ENCODE data around the gene HEATR1.

Gene HEATR1

GRCh38 chr1:236568285-236568894 is 35.9 kb downstream of the HEATR1 start:
- no peak for TF ChIP-seq ZNF274 (IDR thresholded peaks at IDR 0.05; ENCODE audit: low read depth, low read length)
- H3K4me3 ChIP-seq (ENCODE audit: low read length), result no peak overlapping the region

- no peak for TF ChIP-seq ZNF274 (IDR thresholded peaks at IDR 0.05; ENCODE audit: low read depth, low read length)
- H3K4me3 ChIP-seq (ENCODE audit: low read length), result no peak overlapping the region
These were observed 38.8 kb downstream of the HEATR1 start for GRCh38 chr1:236565530-236565929.

- H3K4me3 ChIP-seq (ENCODE audit: low read length), result no peak overlapping the region
- no peak for TF ChIP-seq ZNF274 (IDR thresholded peaks at IDR 0.05; ENCODE audit: low read depth, low read length)
These were observed 42.3 kb downstream of the HEATR1 start for GRCh38 chr1:236561976-236562375.

GRCh38 chr1:236560213-236560771 is 44.0 kb downstream of the HEATR1 start:
- H3K4me3 ChIP-seq (ENCODE audit: low read length), result no peak overlapping the region
- no peak for TF ChIP-seq ZNF274 (IDR thresholded peaks at IDR 0.05; ENCODE audit: low read depth, low read length)

- no peak overlapping the region for H3K4me3 ChIP-seq (ENCODE audit: low read length)
- no peak for TF ChIP-seq ZNF274 (IDR thresholded peaks at IDR 0.05; ENCODE audit: low read depth, low read length)
These were observed 45.5 kb downstream of the HEATR1 start for GRCh38 chr1:236558846-236559245.

- no peak for TF ChIP-seq ZNF274 (IDR thresholded peaks at IDR 0.05; ENCODE audit: low read depth, low read length)
- no peak overlapping the region for H3K4me3 ChIP-seq (ENCODE audit: low read length)
These were observed 46.2 kb downstream of the HEATR1 start for GRCh38 chr1:236558081-236558480.

GRCh38 chr1:236556606-236557005 is 47.7 kb downstream of the HEATR1 start:
- H3K4me3 ChIP-seq (ENCODE audit: low read length), result no peak overlapping the region
- no peak for TF ChIP-seq ZNF274 (IDR thresholded peaks at IDR 0.05; ENCODE audit: low read depth, low read length)

GRCh38 chr1:236553370-236553769 is 50.9 kb downstream of the HEATR1 start:
- no peak for TF ChIP-seq ZNF274 (IDR thresholded peaks at IDR 0.05; ENCODE audit: low read depth, low read length)
- H3K4me3 ChIP-seq (ENCODE audit: low read length), result no peak overlapping the region

- no peak overlapping the region for H3K4me3 ChIP-seq (ENCODE audit: low read length)
- no peak for TF ChIP-seq ZNF274 (IDR thresholded peaks at IDR 0.05; ENCODE audit: low read depth, low read length)
These were observed 51.4 kb downstream of the HEATR1 start for GRCh38 chr1:236552901-236553300.

- TF ChIP-seq ZNF274 (IDR thresholded peaks at IDR 0.05; ENCODE audit: low read depth, low read length), result no peak
- no peak overlapping the region for H3K4me3 ChIP-seq (ENCODE audit: low read length)
These were observed 52.2 kb downstream of the HEATR1 start for GRCh38 chr1:236552096-236552495.

- no peak overlapping the region for H3K4me3 ChIP-seq (ENCODE audit: low read length)
- no peak for TF ChIP-seq ZNF274 (IDR thresholded peaks at IDR 0.05; ENCODE audit: low read depth, low read length)
These were observed 53.1 kb downstream of the HEATR1 start for GRCh38 chr1:236550961-236551851.

GRCh38 chr1:236548452-236548851 is 55.9 kb downstream of the HEATR1 start:
- no peak for TF ChIP-seq ZNF274 (IDR thresholded peaks at IDR 0.05; ENCODE audit: low read depth, low read length)
- no peak overlapping the region for H3K4me3 ChIP-seq (ENCODE audit: low read length)

GRCh38 chr1:236545621-236546169 is 58.6 kb downstream of the HEATR1 start:
- no peak for TF ChIP-seq ZNF274 (IDR thresholded peaks at IDR 0.05; ENCODE audit: low read depth, low read length)
- no peak overlapping the region for H3K4me3 ChIP-seq (ENCODE audit: low read length)

- H3K4me3 ChIP-seq (ENCODE audit: low read length), result no peak overlapping the region
- no peak for TF ChIP-seq ZNF274 (IDR thresholded peaks at IDR 0.05; ENCODE audit: low read depth, low read length)
These were observed 61.1 kb downstream of the HEATR1 start for GRCh38 chr1:236543065-236543669.

Measured in GM08714 (cell line).